ENCODE results near the gene PDYN.

GRCh38 chr20:1949347-1950100 lies 44.3 kb downstream of the PDYN start:
- TF ChIP-seq CTCF (IDR thresholded peaks at IDR 0.05) (no peak), EZH2 (IDR thresholded peaks at IDR 0.05; ENCODE audit: borderline replicate concordance, insufficient read depth, low read depth, low read length, poor library complexity, severe bottlenecking) (no peak)

Data from B cell (primary cell).